GM12873 (cell line): ENCODE data around the gene ADRM1.

ENCODE experiments used
- TF ChIP-seq, protein P1 (sequence below): IDR thresholded peaks from 2 replicates; pipeline ENCODE4 v1.5.1; 2012; ENCODE audit warnings: low read depth, mild to moderate bottlenecking, moderate library complexity, low read length, control low read depth; ENCODE audit not compliant: insufficient read depth; ENCODE audit errors: missing control alignments

ADRM1 gene

DNA sequence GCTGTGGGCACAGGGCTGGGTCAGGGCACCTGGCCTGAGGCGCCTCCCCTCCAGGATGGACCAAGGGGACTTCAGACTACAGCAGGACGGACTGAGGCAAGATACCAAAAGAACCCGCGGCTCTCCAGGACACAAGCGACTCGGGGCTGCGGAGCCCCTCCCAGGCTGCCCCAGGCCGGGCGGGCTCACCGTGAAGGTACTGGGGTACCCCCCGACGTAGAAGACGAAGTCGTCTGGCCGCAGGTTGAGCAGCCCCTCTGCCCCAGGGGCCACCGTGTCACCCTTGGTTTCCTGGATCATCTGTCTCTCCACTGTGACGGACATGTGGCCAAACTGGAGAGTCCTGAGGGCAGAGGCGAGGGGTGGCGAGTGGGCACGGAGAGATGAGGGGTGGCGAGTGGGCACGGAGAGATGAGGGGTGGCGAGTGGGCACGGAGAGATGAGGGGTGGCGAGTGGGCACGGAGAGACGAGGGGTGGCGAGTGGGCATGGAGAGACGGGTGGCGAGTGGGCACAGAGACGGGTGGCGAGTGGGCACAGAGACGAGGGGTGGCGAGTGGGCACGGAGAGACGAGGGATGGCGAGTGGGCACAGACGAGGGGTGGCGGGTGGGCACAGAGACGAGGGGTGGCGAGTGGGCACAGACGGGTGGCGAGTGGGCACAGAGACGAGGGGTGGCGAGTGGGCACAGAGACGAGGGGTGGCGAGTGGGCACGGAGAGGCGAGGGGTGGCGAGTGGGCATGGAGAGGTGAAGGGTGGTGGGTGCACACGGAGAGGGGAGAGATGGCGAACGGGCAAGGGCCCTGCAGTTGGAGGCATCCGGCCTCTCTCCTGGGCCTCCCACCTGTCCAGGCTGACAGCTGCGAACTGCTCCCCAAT lies 10.9 kb downstream of the ADRM1 start:
- TF ChIP-seq, protein P1, sequence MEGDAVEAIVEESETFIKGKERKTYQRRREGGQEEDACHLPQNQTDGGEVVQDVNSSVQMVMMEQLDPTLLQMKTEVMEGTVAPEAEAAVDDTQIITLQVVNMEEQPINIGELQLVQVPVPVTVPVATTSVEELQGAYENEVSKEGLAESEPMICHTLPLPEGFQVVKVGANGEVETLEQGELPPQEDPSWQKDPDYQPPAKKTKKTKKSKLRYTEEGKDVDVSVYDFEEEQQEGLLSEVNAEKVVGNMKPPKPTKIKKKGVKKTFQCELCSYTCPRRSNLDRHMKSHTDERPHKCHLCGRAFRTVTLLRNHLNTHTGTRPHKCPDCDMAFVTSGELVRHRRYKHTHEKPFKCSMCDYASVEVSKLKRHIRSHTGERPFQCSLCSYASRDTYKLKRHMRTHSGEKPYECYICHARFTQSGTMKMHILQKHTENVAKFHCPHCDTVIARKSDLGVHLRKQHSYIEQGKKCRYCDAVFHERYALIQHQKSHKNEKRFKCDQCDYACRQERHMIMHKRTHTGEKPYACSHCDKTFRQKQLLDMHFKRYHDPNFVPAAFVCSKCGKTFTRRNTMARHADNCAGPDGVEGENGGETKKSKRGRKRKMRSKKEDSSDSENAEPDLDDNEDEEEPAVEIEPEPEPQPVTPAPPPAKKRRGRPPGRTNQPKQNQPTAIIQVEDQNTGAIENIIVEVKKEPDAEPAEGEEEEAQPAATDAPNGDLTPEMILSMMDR: no peak

DNA sequence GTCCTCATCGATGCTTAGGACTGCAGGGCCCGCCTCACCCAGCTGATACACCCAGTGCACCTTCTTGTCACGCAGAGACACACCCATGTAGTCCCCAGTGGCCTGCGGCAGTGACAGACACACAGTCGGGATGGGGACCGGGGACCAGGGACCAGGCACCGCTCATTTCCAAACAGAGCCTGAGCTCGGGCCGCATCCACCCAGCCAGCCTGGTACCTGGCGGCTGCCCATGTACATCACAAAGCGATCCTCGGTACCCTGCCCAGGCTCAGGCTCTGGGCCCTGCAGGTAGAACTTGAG lies 11.5 kb downstream of the ADRM1 start:
- TF ChIP-seq, protein P1: no peak

DNA sequence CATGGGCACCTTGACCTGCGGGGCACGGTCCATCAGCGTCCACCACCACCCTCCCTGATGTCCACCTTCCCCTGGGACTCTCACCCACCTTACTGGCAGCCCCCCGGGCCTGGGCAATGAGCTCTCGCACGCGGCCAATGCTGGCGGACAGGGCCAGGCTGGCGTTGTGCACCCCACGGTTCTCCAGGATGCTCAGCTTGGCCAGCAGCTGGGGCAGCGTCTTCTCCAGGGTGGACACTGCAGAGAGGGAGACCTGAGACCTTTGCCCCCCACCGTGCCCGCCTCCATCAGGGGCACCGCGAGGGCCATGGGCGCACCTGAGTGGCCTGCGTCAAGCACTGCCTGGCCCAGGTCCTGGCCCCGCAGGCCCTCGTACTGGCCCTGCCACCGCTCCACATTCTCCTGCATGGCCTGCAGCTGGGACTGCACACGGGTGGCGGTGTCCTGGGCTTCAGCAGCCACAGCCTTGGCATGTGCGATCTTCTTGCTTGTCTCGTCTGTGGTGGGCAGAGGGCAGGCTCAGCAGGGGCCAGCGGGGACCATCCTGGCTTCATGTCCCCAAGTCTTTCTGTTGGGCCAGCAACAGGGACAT lies 12.0 kb downstream of the ADRM1 start:
- TF ChIP-seq, protein P1: no peak

DNA sequence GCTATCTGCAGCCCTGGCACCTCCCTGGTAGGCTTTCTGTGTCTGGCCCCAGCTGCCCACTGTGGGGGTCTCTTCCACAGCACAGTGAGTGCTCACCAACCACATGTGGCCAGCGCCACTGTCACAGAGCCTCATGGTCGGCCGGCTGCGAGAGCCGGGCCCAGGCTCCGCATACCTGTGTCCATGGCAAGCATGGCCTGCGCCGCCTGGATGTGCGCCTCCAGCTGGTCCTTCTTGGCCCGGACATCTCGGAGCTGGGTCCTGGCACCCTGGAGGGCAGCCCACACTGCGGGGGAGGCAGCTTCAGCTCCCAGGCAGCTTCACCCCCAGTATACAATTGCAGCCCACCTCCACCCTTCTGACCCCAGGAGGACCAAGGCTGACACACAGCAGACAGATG lies 13.0 kb downstream of the ADRM1 start:
- TF ChIP-seq, protein P1: no peak

DNA sequence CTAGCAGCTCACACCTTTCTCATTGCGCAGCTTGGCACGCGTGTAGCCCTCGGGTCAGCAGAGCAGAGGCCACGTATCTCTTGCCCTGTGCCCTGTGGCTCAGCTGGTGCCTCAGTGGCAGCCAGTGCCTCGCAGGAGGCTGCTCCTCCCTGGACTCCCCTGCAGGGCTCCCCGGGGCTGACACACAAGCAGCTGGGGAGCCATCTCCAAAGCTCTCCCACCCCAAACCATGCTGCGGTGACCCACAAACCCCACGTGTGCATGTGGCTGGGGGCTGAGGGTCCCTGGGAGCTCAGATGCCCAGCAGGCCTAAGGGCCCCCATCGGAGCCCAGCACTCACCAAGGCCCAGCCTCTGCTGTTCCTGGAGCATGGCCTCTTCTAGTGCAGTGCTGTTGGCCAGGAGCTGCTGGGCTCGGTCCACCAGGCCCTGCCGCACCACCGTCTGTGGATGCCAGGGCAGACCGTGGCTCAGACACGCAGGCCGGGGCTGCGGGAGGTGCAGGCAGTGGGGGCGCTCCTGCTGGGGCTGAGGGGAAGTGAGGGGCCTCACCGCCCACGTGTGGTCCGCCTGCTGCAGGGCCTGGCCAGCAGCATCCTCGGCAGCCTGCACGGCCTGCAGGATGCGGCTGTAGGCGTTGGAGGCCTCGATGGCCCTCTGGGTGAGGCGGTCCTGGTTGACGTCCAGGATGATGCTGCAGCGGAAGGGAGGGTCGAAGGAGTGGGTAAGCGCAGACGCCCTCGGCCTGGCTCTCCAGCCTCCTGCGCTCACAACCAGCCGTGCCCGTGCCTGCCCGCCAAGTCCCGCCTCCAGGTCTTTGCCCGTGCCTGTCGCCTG lies 13.8 kb downstream of the ADRM1 start:
- TF ChIP-seq, protein P1: no peak

DNA sequence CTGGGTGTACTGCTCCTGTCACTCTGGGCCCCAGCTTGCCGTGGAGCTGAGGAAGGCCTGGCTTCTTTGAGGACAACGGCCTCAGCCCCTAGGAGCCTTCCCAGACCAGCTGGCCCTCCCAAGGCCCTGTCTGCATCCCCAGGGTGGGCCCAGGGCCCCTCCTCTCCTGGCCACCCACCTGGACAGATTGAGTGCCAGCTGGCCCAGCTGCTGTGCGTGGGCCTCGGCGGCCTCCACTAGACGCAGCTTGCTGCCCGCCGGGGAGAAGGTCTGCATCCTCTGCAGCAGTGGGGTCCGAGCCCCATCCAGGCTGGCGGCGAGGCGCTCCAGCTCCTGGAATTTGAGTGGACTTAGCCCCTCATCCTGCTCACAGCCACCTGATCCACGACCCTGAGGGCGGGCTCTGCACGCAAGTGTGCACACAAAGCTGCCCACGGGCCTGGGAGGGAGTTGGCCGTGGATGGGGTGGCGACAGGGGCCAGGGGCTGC lies 14.4 kb downstream of the ADRM1 start:
- TF ChIP-seq, protein P1: no peak
